AG04450 (cell line): Measurements from ENCODE around the gene RPAIN. TPM values are rescaled to one million over a fixed set of nuclear protein-coding genes. Genes with fewer than 3 reads are reported as not detected.

ENCODE experiments used
- CTCF ChIA-PET: fragments of 300-600, 350-600 bp; formaldehyde crosslinking; extraction: SDS; loops from one replicate; lab custom pipeline; 2022; ENCODE audit warnings: antibody characterized with exemption, inconsistent platforms; lab: Charles Lee
- POLR2A ChIA-PET: fragments of 350-600 bp; formaldehyde crosslinking; extraction: SDS; loops from one replicate; lab custom pipeline; 2021; ENCODE audit warnings: antibody characterized with exemption, inconsistent platforms; lab: Yijun Ruan, JAX
- DNase-seq: peaks from one replicate; pipeline ENCODE4 v3.0.0-alpha.2; 2011; ENCODE audit warnings: low read depth, low spot score
- H3K27ac ChIP-seq: one replicate; pipeline ENCODE4 v1.5.1; 2012; ENCODE audit warnings: low read depth, low read length, control low read depth
- H3K27me3 ChIP-seq: one replicate; pipeline ENCODE4 v1.6.0; 2012; ENCODE audit warnings: low read length; ENCODE audit not compliant: control insufficient read depth, insufficient read depth
- H3K4me3 ChIP-seq: 2 replicates; pipeline ENCODE4 v1.5.1; 2011; ENCODE audit warnings: mild to moderate bottlenecking, low read depth, low read length, control low read depth
- H3K9me3 ChIP-seq: 2 replicates; pipeline ENCODE4 v1.5.1; 2012; ENCODE audit warnings: low read length; ENCODE audit not compliant: control insufficient read depth, insufficient read depth
- polyA plus RNA-seq: library from polyadenylated mRNA; depleted of rRNA; stranded (reverse); fragments of >200 nt; gene quantifications from 2 replicates; pipeline ENCODE4 v1.2.3, GENCODE V29; 2011
- TF ChIP-seq, protein P1 (sequence below): IDR thresholded peaks from 2 replicates; pipeline ENCODE4 v1.5.1; 2011; ENCODE audit warnings: low read depth, low read length, control low read depth, inconsistent platforms

Gene RPAIN
- polyA plus RNA-seq, 1 experiment, result 37.5 TPM

GRCh38 chr17:5467416-5467815 is 47.4 kb downstream of the RPAIN start:
- POLR2A ChIA-PET, result no interaction called here
- H3K27ac ChIP-seq, result no peak overlapping the region
- CTCF ChIA-PET, result interaction anchor here (0.6 to 1.4 kb wide), 3 partner anchors 26 to 28 kb away, joined by 3 read pairs; partner anchors contain the start of gene C1QBP
- DNase-seq, result no peak
- H3K4me3 ChIP-seq, result peak overlapping the region; percentile 90
- no peaks in the 10 kb centered on the region for H3K27me3 ChIP-seq
- TF ChIP-seq, protein P1, sequence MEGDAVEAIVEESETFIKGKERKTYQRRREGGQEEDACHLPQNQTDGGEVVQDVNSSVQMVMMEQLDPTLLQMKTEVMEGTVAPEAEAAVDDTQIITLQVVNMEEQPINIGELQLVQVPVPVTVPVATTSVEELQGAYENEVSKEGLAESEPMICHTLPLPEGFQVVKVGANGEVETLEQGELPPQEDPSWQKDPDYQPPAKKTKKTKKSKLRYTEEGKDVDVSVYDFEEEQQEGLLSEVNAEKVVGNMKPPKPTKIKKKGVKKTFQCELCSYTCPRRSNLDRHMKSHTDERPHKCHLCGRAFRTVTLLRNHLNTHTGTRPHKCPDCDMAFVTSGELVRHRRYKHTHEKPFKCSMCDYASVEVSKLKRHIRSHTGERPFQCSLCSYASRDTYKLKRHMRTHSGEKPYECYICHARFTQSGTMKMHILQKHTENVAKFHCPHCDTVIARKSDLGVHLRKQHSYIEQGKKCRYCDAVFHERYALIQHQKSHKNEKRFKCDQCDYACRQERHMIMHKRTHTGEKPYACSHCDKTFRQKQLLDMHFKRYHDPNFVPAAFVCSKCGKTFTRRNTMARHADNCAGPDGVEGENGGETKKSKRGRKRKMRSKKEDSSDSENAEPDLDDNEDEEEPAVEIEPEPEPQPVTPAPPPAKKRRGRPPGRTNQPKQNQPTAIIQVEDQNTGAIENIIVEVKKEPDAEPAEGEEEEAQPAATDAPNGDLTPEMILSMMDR, result no peak
- H3K9me3 ChIP-seq, result no peaks in the 10 kb centered on the region; the same call in 1 of the 2 replicates

GRCh38 chr17:5468075-5468473 is 48.1 kb downstream of the RPAIN start:
- no peaks in the 10 kb centered on the region for H3K27me3 ChIP-seq
- peak overlapping the region; percentile 13 for H3K27ac ChIP-seq
- DNase-seq, result no peak
- H3K9me3 ChIP-seq, result no peaks in the 10 kb centered on the region; the same call in 1 of the 2 replicates
- H3K4me3 ChIP-seq, result peak overlapping the region; percentile 90
- ChIA-PET POLR2A (interaction anchor here (0.8 to 1.5 kb wide), 3 partner anchors 27 to 32 kb away, joined by 3 to 7 read pairs (median 6); partner anchors contain the start of gene C1QBP), CTCF (interaction anchor here (0.6 to 1.4 kb wide), 4 partner anchors 25 to 29 kb away, joined by 3 to 4 read pairs (median 3); partner anchors contain the start of gene C1QBP)
- TF ChIP-seq, protein P1, result no peak

- Histone ChIP-seq H3K27me3 (no peaks in the 10 kb centered on the region), H3K9me3 (no peaks in the 10 kb centered on the region; the same call in 1 of the 2 replicates), H3K27ac (no peak overlapping the region), H3K4me3 (no peak overlapping the region)
- TF ChIP-seq, protein P1, result no peak
- CTCF ChIA-PET, result no interaction called here
- POLR2A ChIA-PET, result no interaction called here
- no peak for DNase-seq
Observed at GRCh38 chr17:5472511-5472910, 52.5 kb downstream of the RPAIN start.

GRCh38 chr17:5473906-5474305 is 53.9 kb downstream of the RPAIN start:
- CTCF ChIA-PET, result interaction anchor here (0.9 kb wide), 1 partner anchor 35 kb away, joined by 5 read pairs; the partner anchor contains the start of gene C1QBP
- POLR2A ChIA-PET, result no interaction called here
- Histone ChIP-seq H3K27me3 (no peaks in the 10 kb centered on the region), H3K9me3 (no peaks in the 10 kb centered on the region; the same call in 1 of the 2 replicates), H3K27ac (no peak overlapping the region), H3K4me3 (no peak overlapping the region)
- no peak for DNase-seq
- TF ChIP-seq, protein P1, result no peak

DNA sequence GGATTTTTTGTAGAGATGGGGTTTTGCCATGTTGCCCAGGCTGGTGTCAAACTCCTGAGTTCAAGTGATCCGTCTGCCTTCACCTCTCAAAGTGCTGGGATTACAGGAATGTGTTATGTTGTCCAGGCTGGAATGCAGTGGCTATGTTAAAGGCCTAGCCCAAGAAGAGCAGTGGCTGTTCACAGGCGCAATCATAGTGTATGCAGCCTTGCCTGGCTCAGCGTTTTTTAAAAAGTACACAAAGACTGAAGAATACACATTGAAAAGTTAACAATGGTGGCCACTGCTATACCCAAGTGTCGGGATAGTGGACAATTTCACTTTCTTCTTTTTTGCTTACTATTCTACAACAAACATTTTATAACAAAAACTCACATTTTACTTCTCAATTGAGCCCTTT is 59.0 kb downstream of the RPAIN start:
- Histone ChIP-seq H3K9me3 (no peaks in the 10 kb centered on the region), H3K27me3 (no peaks in the 10 kb centered on the region), H3K27ac (no peak overlapping the region), H3K4me3 (no peak overlapping the region)
- POLR2A ChIA-PET, result no interaction called here
- DNase-seq, result no peak
- CTCF ChIA-PET, result interaction anchor here (1.9 kb wide), 1 partner anchor 40 kb away, joined by 8 read pairs; the partner anchor contains the start of gene C1QBP
- TF ChIP-seq, protein P1, result no peak
